ENCODE data around the gene NUPR1. TPM values are rescaled to one million over a fixed set of nuclear protein-coding genes. Genes with fewer than 3 reads are reported as not detected.
"Not testable (repeated sequence)": the region's sequence is repeated elsewhere in the genome, so short reads cannot be mapped to it uniquely, and the experiment has no call there.

The NUPR1 gene
- polyA plus RNA-seq, 4 donors: 3.1 to 104 (median 13.0) TPM

GRCh38 chr16:28527985-28528384 lies 10.8 kb downstream of the NUPR1 start:
- Histone ChIP-seq H3K27ac (ENCODE audit: low read depth in 1 of 3, low read length in 2 of 3) (peak overlapping the region in 1 of 3 donors; percentile 63), H3K36me3 (ENCODE audit: control insufficient read depth in 3 of 3, insufficient read depth in 2 of 3, low read depth in 1 of 3, low read length in 3 of 3) (no peaks in the 10 kb centered on the region), H3K27me3 (ENCODE audit: control insufficient read depth in 3 of 3, insufficient read depth in 3 of 3, low read length in 3 of 3) (no peaks in the 10 kb centered on the region), H3K4me3 (ENCODE audit: low read depth in 1 of 3, low read length in 3 of 3) (no peak overlapping the region), H3K4me1 (ENCODE audit: control insufficient read depth in 3 of 3, insufficient read depth in 2 of 3, low read depth in 1 of 3, low read length in 2 of 3) (peaks cover 1 to 36% (median 4%) of the 10 kb centered on the region in 3 donors), H3K9me3 (ENCODE audit: control insufficient read depth in 2 of 2, insufficient read depth in 1 of 2, low read depth in 1 of 2, low read length in 1 of 2) (no peaks in the 10 kb centered on the region)
- WGBS, 3 donors: 60 to 83% (median 71%) methylated on average over 5 of the region's 5 CpGs
- DNase-seq (no peak), FAIRE-seq (no peak)

DNA sequence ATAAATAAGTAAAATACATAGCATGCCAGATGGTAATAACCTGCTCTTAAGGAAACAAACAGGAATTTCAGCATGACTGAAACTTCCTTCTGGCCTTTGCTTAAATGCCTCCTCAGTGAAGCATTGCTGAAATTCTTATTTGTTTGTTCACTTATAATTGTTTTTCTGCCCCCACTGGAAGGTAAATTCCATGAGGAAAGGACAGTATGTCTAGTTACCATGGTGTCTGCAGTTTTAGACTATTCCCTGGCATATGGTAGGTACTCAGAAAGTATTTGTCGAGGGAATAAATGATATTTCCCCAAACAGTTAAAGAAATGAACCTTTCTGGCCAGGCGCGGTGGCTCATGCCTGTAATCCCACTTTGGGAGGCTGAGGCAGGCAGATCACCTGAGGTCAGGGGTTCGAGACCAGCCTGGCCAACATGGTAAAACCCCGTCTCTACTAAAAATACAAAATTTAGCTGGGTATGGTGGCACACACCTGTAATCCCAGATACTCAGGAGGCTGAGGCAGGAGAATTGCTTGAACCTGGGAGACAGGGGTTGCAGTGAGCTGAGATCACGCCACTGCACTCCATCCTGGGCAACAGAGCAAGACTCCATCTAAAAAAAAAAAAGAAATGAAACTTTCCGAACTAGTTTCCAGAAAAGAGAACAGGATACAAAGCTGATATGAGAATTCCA lies 11.5 kb downstream of the NUPR1 start:
- H3K27me3 ChIP-seq (ENCODE audit: control insufficient read depth in 3 of 3, insufficient read depth in 3 of 3, low read length in 3 of 3); DNase-seq; FAIRE-seq; H3K4me3 ChIP-seq (ENCODE audit: low read depth in 1 of 3, low read length in 3 of 3); H3K9me3 ChIP-seq (ENCODE audit: control insufficient read depth in 2 of 2, insufficient read depth in 1 of 2, low read depth in 1 of 2, low read length in 1 of 2); H3K36me3 ChIP-seq (ENCODE audit: control insufficient read depth in 3 of 3, insufficient read depth in 2 of 3, low read depth in 1 of 3, low read length in 3 of 3): not testable (repeated sequence)
- 93 to 95% (median 94%) methylated on average over 7 of the region's 7 CpGs for WGBS, 3 donors
- peaks cover 0 to 28% (median 1%) of the 10 kb centered on the region in 3 donors for H3K4me1 ChIP-seq (ENCODE audit: control insufficient read depth in 3 of 3, insufficient read depth in 2 of 3, low read depth in 1 of 3, low read length in 2 of 3)
- peak overlapping the region in 1 of 3 donors; percentile 63 for H3K27ac ChIP-seq (ENCODE audit: low read depth in 1 of 3, low read length in 2 of 3)

- Histone ChIP-seq H3K36me3 (ENCODE audit: control insufficient read depth in 3 of 3, insufficient read depth in 2 of 3, low read depth in 1 of 3, low read length in 3 of 3) (no peaks in the 10 kb centered on the region), H3K4me1 (ENCODE audit: control insufficient read depth in 3 of 3, insufficient read depth in 2 of 3, low read depth in 1 of 3, low read length in 2 of 3) (peaks cover 0 to 26% (median 1%) of the 10 kb centered on the region in 3 donors), H3K27me3 (ENCODE audit: control insufficient read depth in 3 of 3, insufficient read depth in 3 of 3, low read length in 3 of 3) (no peaks in the 10 kb centered on the region), H3K4me3 (ENCODE audit: low read depth in 1 of 3, low read length in 3 of 3) (no peak overlapping the region), H3K27ac (ENCODE audit: low read depth in 1 of 3, low read length in 2 of 3) (peak overlapping the region in 1 of 3 donors; percentile 76), H3K9me3 (ENCODE audit: control insufficient read depth in 2 of 2, insufficient read depth in 1 of 2, low read depth in 1 of 2, low read length in 1 of 2) (no peaks in the 10 kb centered on the region)
- DNase-seq: peak; percentile 72 to 92
- no peak for FAIRE-seq
- WGBS, 3 donors: 37 to 76% (median 53%) methylated on average over 10 to 11 of the region's 11 CpGs
Observed at GRCh38 chr16:28526201-28527099, 12.3 kb downstream of the NUPR1 start.

GRCh38 chr16:28524681-28525171 lies 14.0 kb downstream of the NUPR1 start:
- Histone ChIP-seq H3K27me3 (ENCODE audit: control insufficient read depth in 3 of 3, insufficient read depth in 3 of 3, low read length in 3 of 3) (no peaks in the 10 kb centered on the region), H3K9me3 (ENCODE audit: control insufficient read depth in 2 of 2, insufficient read depth in 1 of 2, low read depth in 1 of 2, low read length in 1 of 2) (no peaks in the 10 kb centered on the region), H3K36me3 (ENCODE audit: control insufficient read depth in 3 of 3, insufficient read depth in 2 of 3, low read depth in 1 of 3, low read length in 3 of 3) (no peaks in the 10 kb centered on the region), H3K4me1 (ENCODE audit: control insufficient read depth in 3 of 3, insufficient read depth in 2 of 3, low read depth in 1 of 3, low read length in 2 of 3) (peaks cover 0 to 26% (median 1%) of the 10 kb centered on the region in 3 donors), H3K27ac (ENCODE audit: low read depth in 1 of 3, low read length in 2 of 3) (no peak overlapping the region), H3K4me3 (ENCODE audit: low read depth in 1 of 3, low read length in 3 of 3) (no peak overlapping the region)
- WGBS, 3 donors: 78 to 80% (median 79%) methylated on average over 6 of the region's 6 CpGs
- DNase-seq: no peak
- no peak for FAIRE-seq

- WGBS, 3 donors: 73 to 89% (median 77%) methylated on average over 11 of the region's 11 CpGs
- Histone ChIP-seq H3K27ac (ENCODE audit: low read depth in 1 of 3, low read length in 2 of 3) (no peak overlapping the region), H3K4me1 (ENCODE audit: control insufficient read depth in 3 of 3, insufficient read depth in 2 of 3, low read depth in 1 of 3, low read length in 2 of 3) (peaks cover 0 to 15% (median 1%) of the 10 kb centered on the region in 3 donors), H3K4me3 (ENCODE audit: low read depth in 1 of 3, low read length in 3 of 3) (no peak overlapping the region), H3K36me3 (ENCODE audit: control insufficient read depth in 3 of 3, insufficient read depth in 2 of 3, low read depth in 1 of 3, low read length in 3 of 3) (no peaks in the 10 kb centered on the region), H3K27me3 (ENCODE audit: control insufficient read depth in 3 of 3, insufficient read depth in 3 of 3, low read length in 3 of 3) (no peaks in the 10 kb centered on the region), H3K9me3 (ENCODE audit: control insufficient read depth in 2 of 2, insufficient read depth in 1 of 2, low read depth in 1 of 2, low read length in 1 of 2) (no peaks in the 10 kb centered on the region)
- DNase-seq: no peak
- FAIRE-seq: no peak
Observed at GRCh38 chr16:28522792-28523191, 16.0 kb downstream of the NUPR1 start.

DNA sequence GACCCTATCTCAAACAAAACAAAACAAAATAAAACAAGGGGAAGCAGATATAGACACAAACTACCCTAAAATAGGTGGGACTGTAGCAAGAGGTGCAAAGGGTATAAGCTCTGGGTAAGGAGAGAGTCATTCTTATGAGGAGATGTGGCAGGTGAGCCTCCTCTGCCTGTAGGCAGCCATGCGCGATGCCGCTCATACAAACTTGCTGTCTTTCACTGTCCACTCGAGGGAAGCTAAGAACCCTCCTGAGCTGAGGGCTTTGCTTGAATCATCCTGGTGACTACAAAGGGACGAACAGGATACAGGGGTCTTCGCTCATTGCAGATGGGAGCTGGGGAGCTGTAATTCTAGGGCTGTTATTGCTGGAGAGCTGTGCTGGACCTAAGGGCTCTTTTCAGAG lies 17.3 kb downstream of the NUPR1 start:
- Histone ChIP-seq H3K4me1 (ENCODE audit: control insufficient read depth in 3 of 3, insufficient read depth in 2 of 3, low read depth in 1 of 3, low read length in 2 of 3) (peaks cover 0 to 8% (median 1%) of the 10 kb centered on the region in 3 donors), H3K4me3 (ENCODE audit: low read depth in 1 of 3, low read length in 3 of 3) (no peak overlapping the region), H3K27ac (ENCODE audit: low read depth in 1 of 3, low read length in 2 of 3) (no peak overlapping the region), H3K9me3 (ENCODE audit: control insufficient read depth in 2 of 2, insufficient read depth in 1 of 2, low read depth in 1 of 2, low read length in 1 of 2) (no peaks in the 10 kb centered on the region), H3K36me3 (ENCODE audit: control insufficient read depth in 3 of 3, insufficient read depth in 2 of 3, low read depth in 1 of 3, low read length in 3 of 3) (no peaks in the 10 kb centered on the region), H3K27me3 (ENCODE audit: control insufficient read depth in 3 of 3, insufficient read depth in 3 of 3, low read length in 3 of 3) (no peaks in the 10 kb centered on the region)
- WGBS, 3 donors: 88 to 94% (median 91%) methylated on average over 6 of the region's 6 CpGs
- DNase-seq: no peak
- FAIRE-seq: no peak

DNA sequence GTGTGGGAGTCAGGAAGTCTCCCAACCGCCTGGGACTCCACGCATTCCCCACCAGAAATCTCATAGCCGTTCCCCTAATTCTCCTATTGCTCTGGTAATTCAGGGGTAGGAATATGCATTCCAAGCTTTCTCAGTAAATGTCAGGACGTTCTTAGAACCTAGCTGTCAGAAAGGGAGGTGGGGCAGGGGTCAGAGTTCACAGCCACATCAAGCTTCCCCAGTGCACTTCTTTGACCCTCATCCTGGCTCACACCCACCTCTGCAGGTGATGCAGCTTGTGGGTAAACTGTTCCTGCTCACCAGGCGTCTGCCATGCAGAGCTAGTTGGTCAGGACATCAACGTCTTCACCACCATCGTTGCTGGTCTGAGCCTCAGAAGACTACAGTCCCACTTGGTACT lies 18.1 kb downstream of the NUPR1 start:
- Histone ChIP-seq H3K4me3 (ENCODE audit: low read depth in 1 of 3, low read length in 3 of 3) (no peak overlapping the region), H3K27me3 (ENCODE audit: control insufficient read depth in 3 of 3, insufficient read depth in 3 of 3, low read length in 3 of 3) (no peaks in the 10 kb centered on the region), H3K9me3 (ENCODE audit: control insufficient read depth in 2 of 2, insufficient read depth in 1 of 2, low read depth in 1 of 2, low read length in 1 of 2) (no peaks in the 10 kb centered on the region), H3K27ac (ENCODE audit: low read depth in 1 of 3, low read length in 2 of 3) (no peak overlapping the region), H3K4me1 (ENCODE audit: control insufficient read depth in 3 of 3, insufficient read depth in 2 of 3, low read depth in 1 of 3, low read length in 2 of 3) (peaks cover 0 to 3% (median 0%) of the 10 kb centered on the region in 3 donors), H3K36me3 (ENCODE audit: control insufficient read depth in 3 of 3, insufficient read depth in 2 of 3, low read depth in 1 of 3, low read length in 3 of 3) (no peaks in the 10 kb centered on the region)
- FAIRE-seq: no peak
- no peak for DNase-seq
- WGBS, 3 donors: 62 to 64% (median 63%) methylated on average over 7 of the region's 7 CpGs

GRCh38 chr16:28514246-28514645 lies 24.5 kb downstream of the NUPR1 start:
- Histone ChIP-seq H3K36me3 (ENCODE audit: control insufficient read depth in 3 of 3, insufficient read depth in 2 of 3, low read depth in 1 of 3, low read length in 3 of 3) (no peaks in the 10 kb centered on the region), H3K4me1 (ENCODE audit: control insufficient read depth in 3 of 3, insufficient read depth in 2 of 3, low read depth in 1 of 3, low read length in 2 of 3) (no peaks in the 10 kb centered on the region), H3K9me3 (ENCODE audit: control insufficient read depth in 2 of 2, insufficient read depth in 1 of 2, low read depth in 1 of 2, low read length in 1 of 2) (no peaks in the 10 kb centered on the region), H3K27ac (ENCODE audit: low read depth in 1 of 3, low read length in 2 of 3) (no peak overlapping the region), H3K4me3 (ENCODE audit: low read depth in 1 of 3, low read length in 3 of 3) (no peak overlapping the region), H3K27me3 (ENCODE audit: control insufficient read depth in 3 of 3, insufficient read depth in 3 of 3, low read length in 3 of 3) (no peaks in the 10 kb centered on the region)
- FAIRE-seq (no peak), DNase-seq (no peak)
- WGBS, 3 donors: 85 to 97% (median 91%) methylated on average over 5 to 7 of the region's 7 CpGs
